Heart right ventricle (tissue), 16 donors: ENCODE measurements around the gene CDK19. TPM values are rescaled to one million over a fixed set of nuclear protein-coding genes. Genes with fewer than 3 reads are reported as not detected.
"Not testable (repeated sequence)": the region's sequence is repeated elsewhere in the genome, so short reads cannot be mapped to it uniquely, and the experiment has no call there.

ENCODE experiments used
- ATAC-seq, 8 donors: fragments of 200-7000 bp; cut with Tn5 transposase; one replicate each; pipeline ENCODE4 v1.9.1; 2020; ENCODE audit warnings: mild to moderate bottlenecking in 8 of 8, moderate library complexity in 8 of 8, moderate number of reproducible peaks in 1 of 8
- DNase-seq, 2 donors: peaks; one replicate each; pipeline ENCODE4 v3.0.0-alpha.2; 2020
- H3K27ac ChIP-seq, 10 donors: fragments of 200-600 bp; sonication (generic) in 2 of 10; one replicate each; pipeline versions ENCODE4 v1.5.0 to v1.8.0; 2020 to 2022; ENCODE audit warnings: mild to moderate bottlenecking in 3 of 10
- H3K27me3 ChIP-seq, 7 donors: fragments of 200-600 bp; one replicate each; pipeline ENCODE4 v1.8.0; 2021 to 2022; ENCODE audit warnings: mild to moderate bottlenecking in 2 of 7
- H3K36me3 ChIP-seq, 9 donors: fragments of 200-600 bp; sonication (generic) in 1 of 9; one replicate each; pipeline versions ENCODE4 v1.5.0 to v1.8.0; 2020 to 2022; ENCODE audit warnings: mild to moderate bottlenecking in 2 of 9
- H3K4me1 ChIP-seq, 9 donors: fragments of 200-600 bp; sonication (generic) in 1 of 9; one replicate each; pipeline versions ENCODE4 v1.5.0 to v1.8.0; 2020 to 2022; ENCODE audit warnings: mild to moderate bottlenecking in 4 of 9
- H3K4me3 ChIP-seq, 10 donors: fragments of 200-600 bp; sonication (generic) in 2 of 10; one replicate each; pipeline versions ENCODE4 v1.5.0 to v1.8.0; 2020 to 2022; ENCODE audit warnings: mild to moderate bottlenecking in 7 of 10, moderate library complexity in 2 of 10
- H3K9me3 ChIP-seq, 11 donors: fragments of 200-600 bp in 10 of 11; sonication (generic) in 2 of 11; one replicate each; pipeline versions ENCODE4 v1.5.0 to v1.8.0; 2013 to 2022; ENCODE audit warnings: mild to moderate bottlenecking in 2 of 11, control low read depth in 1 of 11, moderate library complexity in 1 of 11
- WGBS, 2 donors: extraction: QIAGEN DNeasy Blood & Tissue Kit; methylation state at CpG; one replicate each; pipeline ENCODE4 v1.1.7; 2013; ENCODE audit warnings: inconsistent platforms in 1 of 2; 5-methylcytosine and 5-hydroxymethylcytosine counted together
- intact Hi-C, 10 donors: fragments of 100-400 bp; cut with DNase I; formaldehyde crosslinking; loops; one replicate each; pipeline versions ENCODE4 v1.11.1 to v1.14.2; 2022
- polyA plus RNA-seq, 2 donors: library from polyadenylated mRNA; stranded (reverse); fragments of 200-250 nt; gene quantifications; one replicate each; pipeline ENCODE4 v1.2.3, GENCODE V29; 2013
- total RNA-seq, 10 donors: library from RNA; stranded (reverse); fragmentation: NEBNext Ultra II Directional in 3 of 10; extraction: Animal tissue kit (Norgen Biotek cat#: 25700) in 3 of 10; gene quantifications; one replicate each; pipeline versions ENCODE4 v1.2.1 to v1.2.4, GENCODE V29; 2021 to 2023
- TF ChIP-seq, protein P1 (sequence below), 9 donors: fragments of 200-600 bp; sonication (generic) in 2 of 9; IDR thresholded peaks; one replicate each; pipeline versions ENCODE4 v1.5.0 to v1.8.0; 2021 to 2022; ENCODE audit warnings: antibody characterized with exemption in 9 of 9, mild to moderate bottlenecking in 5 of 9, moderate library complexity in 1 of 9
- donor health status: Arrhythmogenic right ventricular cardiomyopathy.
- donor health status: ischemic (EF 13 %, LVEDD 7.1; RV severe dilation, severe dysfunction).
- donor health status: healthy with polysubstance abuse.
- donor health status: DM: no; HTN: yes; CAD: no.
- donor health status: DM: no; HTN: no; CAD: no.
- donor health status: ischemic (EF 25% LVEDD 6.9; RV normal size, moderate dysfunction).
- donor health status: ischemic (EF 25% LVEDD 5.7; RV mildly dilated, moderate dysfunction).
- donor health status: healthy.
- donor health status: DM: yes; HTN: yes; CAD: no.
- donor health status: Ischemic cardiomyopathy.
- donor health status: ischemic (EF 35%, LVEDD 5.7; RV mildly dilated, moderate dysfunction).
- donor health status: nonischemic (EF 11% LVEDD 7.7; RV severe dilation, severe dysfunction).
- donor health status: DM: yes; HTN: yes; CAD: no.
- donor health status: PGD.
- donor health status: ischemic (EF 29% LVEDD 5.4; RV normal size, mild dysfunction).
- donor health status: nonischemic (EF 23%, LVEDD 6.1; RV moderate dilation, normal function).

The CDK19 gene
- total and polyA plus RNA-seq, 12 donors, result 3.9 to 13.0 (median 8.4) TPM

DNA sequence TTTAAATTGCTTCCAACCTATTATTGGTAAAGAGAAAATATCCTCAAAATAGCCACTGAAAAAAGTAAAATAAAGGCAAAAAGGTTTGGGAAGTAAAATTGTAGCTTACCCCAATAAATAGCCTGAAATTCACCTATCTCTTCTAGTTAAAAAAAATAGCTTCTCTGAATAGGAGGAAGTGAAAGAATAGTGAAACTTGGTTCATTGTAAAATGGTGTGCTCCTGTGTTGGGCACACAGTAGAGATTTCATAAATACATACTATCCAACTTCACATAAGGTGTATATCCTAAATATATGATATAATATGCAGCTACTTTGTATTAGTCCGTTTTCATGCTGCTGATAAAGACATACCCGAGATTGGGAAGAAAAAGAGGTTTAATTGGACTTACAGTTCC is 45.3 kb downstream of the CDK19 start:
- TF ChIP-seq, protein P1, sequence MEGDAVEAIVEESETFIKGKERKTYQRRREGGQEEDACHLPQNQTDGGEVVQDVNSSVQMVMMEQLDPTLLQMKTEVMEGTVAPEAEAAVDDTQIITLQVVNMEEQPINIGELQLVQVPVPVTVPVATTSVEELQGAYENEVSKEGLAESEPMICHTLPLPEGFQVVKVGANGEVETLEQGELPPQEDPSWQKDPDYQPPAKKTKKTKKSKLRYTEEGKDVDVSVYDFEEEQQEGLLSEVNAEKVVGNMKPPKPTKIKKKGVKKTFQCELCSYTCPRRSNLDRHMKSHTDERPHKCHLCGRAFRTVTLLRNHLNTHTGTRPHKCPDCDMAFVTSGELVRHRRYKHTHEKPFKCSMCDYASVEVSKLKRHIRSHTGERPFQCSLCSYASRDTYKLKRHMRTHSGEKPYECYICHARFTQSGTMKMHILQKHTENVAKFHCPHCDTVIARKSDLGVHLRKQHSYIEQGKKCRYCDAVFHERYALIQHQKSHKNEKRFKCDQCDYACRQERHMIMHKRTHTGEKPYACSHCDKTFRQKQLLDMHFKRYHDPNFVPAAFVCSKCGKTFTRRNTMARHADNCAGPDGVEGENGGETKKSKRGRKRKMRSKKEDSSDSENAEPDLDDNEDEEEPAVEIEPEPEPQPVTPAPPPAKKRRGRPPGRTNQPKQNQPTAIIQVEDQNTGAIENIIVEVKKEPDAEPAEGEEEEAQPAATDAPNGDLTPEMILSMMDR (IDR thresholded peaks at IDR 0.05), result no peak
- 91% methylated on average over 2 of the region's 2 CpGs for WGBS, 2 donors
- Histone ChIP-seq H3K4me3 (no peak overlapping the region), H3K27me3 (no peaks in the 10 kb centered on the region), H3K36me3 (peaks cover 0 to 38% (median 0%) of the 10 kb centered on the region in 9 donors), H3K9me3 (peaks cover 0 to 9% (median 0%) of the 10 kb centered on the region in 11 donors), H3K4me1 (no peaks in the 10 kb centered on the region), H3K27ac (no peak overlapping the region)
- ATAC-seq (no peak), DNase-seq (no peak)
- intact Hi-C loops, result no loop called here

DNA sequence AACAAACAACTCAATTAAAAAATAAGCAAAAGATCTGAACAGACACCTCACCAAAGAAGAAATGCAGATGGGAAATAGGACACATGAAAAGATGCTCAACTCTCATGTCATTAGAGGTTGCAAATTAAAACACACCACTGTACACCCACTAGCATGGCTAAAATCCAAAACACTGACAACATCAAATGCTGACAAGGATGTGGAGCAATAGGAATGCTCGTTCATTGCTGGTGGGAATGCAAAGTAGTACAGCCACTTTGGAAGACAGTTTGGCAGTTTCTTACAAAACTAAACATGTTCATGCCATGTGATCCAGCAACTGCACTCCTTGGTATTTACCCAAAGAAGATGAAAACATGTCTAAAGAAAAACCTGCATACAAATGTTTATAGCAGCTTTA is 47.2 kb downstream of the CDK19 start:
- ATAC-seq, result no peak
- peaks cover 0 to 38% (median 0%) of the 10 kb centered on the region in 9 donors for H3K36me3 ChIP-seq
- H3K9me3 ChIP-seq, result peaks cover 0 to 9% (median 0%) of the 10 kb centered on the region in 11 donors
- no peak overlapping the region for H3K27ac ChIP-seq
- H3K4me3 ChIP-seq, result no peak overlapping the region
- TF ChIP-seq, protein P1 (IDR thresholded peaks at IDR 0.05), result no peak
- DNase-seq, result no peak
- intact Hi-C loops, result no loop called here
- H3K27me3 ChIP-seq, result no peaks in the 10 kb centered on the region
- no peaks in the 10 kb centered on the region for H3K4me1 ChIP-seq
- 94 to 98% methylated on average over 1 of the region's 1 CpG for WGBS, 2 donors

DNA sequence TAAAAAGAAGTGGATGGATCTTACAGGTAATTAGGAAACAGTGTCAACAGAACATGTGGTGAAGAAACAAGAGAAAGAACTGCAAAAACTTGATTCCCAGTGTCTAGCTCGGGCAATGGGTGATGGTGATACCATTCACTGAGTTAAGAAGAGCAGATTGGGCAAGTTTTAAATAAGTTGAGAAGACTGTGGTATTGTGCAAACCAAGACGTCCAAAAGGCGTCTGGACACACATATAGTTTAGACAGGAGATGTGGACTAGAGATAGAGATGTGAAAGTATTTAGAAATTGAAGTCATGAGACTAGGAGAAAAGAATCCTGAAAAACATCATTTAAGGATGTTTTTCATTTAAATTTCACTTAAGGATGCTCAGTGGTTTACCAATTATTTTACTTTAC is 53.9 kb downstream of the CDK19 start:
- TF ChIP-seq, protein P1 (IDR thresholded peaks at IDR 0.05), result no peak
- H3K27me3 ChIP-seq, result no peaks in the 10 kb centered on the region
- no peak overlapping the region for H3K27ac ChIP-seq
- H3K36me3 ChIP-seq, result peaks cover 0 to 6% (median 0%) of the 10 kb centered on the region in 9 donors
- no peaks in the 10 kb centered on the region for H3K4me1 ChIP-seq
- ATAC-seq (no peak), DNase-seq (no peak)
- no peaks in the 10 kb centered on the region for H3K9me3 ChIP-seq
- H3K4me3 ChIP-seq, result no peak overlapping the region
- intact Hi-C loops, result no loop called here
- 88 to 93% methylated on average over 3 of the region's 3 CpGs for WGBS, 2 donors

DNA sequence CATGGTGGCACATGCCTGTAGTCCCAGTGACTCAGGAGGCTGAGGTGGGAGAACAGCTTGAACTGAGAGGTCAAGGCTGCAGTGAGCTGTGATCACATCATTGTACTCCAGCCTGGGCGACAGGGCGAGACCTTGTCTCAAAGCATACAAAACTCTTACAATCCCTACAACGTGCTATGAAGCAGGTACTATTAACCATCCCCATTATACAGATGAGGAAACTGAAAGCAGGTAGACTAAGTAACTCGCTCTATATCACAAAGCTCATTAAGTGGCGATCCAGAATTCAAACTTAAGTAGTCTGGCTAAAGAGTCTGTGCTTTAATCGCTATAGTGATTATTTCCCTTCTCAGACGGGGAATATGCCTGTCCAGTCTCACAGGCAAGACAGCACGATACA is 54.7 kb downstream of the CDK19 start:
- Histone ChIP-seq H3K36me3 (peaks cover 0 to 3% (median 0%) of the 10 kb centered on the region in 9 donors), H3K4me3 (no peak overlapping the region), H3K27me3 (no peaks in the 10 kb centered on the region), H3K4me1 (no peaks in the 10 kb centered on the region), H3K9me3 (no peaks in the 10 kb centered on the region), H3K27ac (no peak overlapping the region)
- TF ChIP-seq, protein P1 (IDR thresholded peaks at IDR 0.05), result no peak
- WGBS, 2 donors, result 95 to 96% methylated on average over 8 of the region's 8 CpGs
- no peak for ATAC-seq
- intact Hi-C loops, result no loop called here
- DNase-seq, result no peak

DNA sequence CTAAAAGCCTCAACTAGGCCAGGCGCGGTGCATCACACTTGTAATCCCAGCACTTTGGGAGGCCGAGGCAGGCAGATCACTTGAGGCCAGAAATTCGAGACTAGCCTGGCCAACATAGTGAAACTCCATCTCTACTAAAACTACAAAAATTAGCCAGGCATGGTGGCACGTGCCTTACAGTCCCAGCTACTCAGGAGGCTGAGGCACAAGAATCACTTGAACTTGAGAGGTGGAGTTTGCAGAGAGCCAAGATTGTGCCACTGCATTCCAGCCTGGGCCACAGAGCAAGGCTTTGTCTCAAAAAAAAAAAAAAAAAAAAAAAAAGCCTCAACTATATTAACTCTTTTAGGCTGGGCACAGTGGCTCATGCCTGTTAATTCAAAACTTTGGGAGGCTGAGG is 55.2 kb downstream of the CDK19 start:
- intact Hi-C loops, DNase-seq: not testable (repeated sequence)
- WGBS, 2 donors, result 94 to 96% methylated on average over 5 of the region's 5 CpGs

More for the DNA sequence above, 55.2 kb downstream of the CDK19 start:
- H3K4me1 ChIP-seq, H3K36me3 ChIP-seq, H3K4me3 ChIP-seq, H3K27ac ChIP-seq, ATAC-seq, H3K27me3 ChIP-seq, H3K9me3 ChIP-seq: not testable (repeated sequence)
